Common myeloid progenitor, CD34-positive (primary cell): ENCODE data around the gene LRP6.
A peak's percentile ranks its signal among the peaks of the same experiment; 100 is the strongest.

Experiments
- CTCF ChIA-PET: fragments of 350-600 bp; sonication (Branson Sonifier 250); formaldehyde crosslinking; loops from one replicate; lab custom pipeline; 2021; ENCODE audit warnings: antibody characterized with exemption; lab: Charles Lee
- POLR2A ChIA-PET: fragments of 350-600 bp; sonication (Branson Sonifier 250); formaldehyde crosslinking; loops from one replicate; lab custom pipeline; 2021; ENCODE audit warnings: antibody characterized with exemption; lab: Charles Lee
- DNase-seq, 3 donors: peaks; one replicate each; pipeline versions ENCODE4 v3.0.0 to v3.0.0-alpha.2; 2013
- H3K27ac ChIP-seq, 2 experiments: 1 replicate in 1 of 2; 2 replicates in 1 of 2; pipeline ENCODE4 v1.7.0; 2013; ENCODE audit warnings: inconsistent platforms in 2 of 2, low read length in 2 of 2, mild to moderate bottlenecking in 2 of 2, low read depth in 1 of 2, moderate library complexity in 1 of 2; ENCODE audit not compliant: severe bottlenecking in 2 of 2, insufficient read depth in 1 of 2, poor library complexity in 1 of 2
- H3K27me3 ChIP-seq, 5 experiments: replicated peaks in 2 of 5; 1 replicate in 3 of 5; 2 replicates in 2 of 5; pipeline versions ENCODE4 v1.6.1 to v1.7.0; 2013; ENCODE audit warnings: low read length in 4 of 5, mild to moderate bottlenecking in 2 of 5, moderate library complexity in 2 of 5, inconsistent platforms in 1 of 5; ENCODE audit not compliant: insufficient read depth in 5 of 5, control insufficient read depth in 4 of 5
- H3K36me3 ChIP-seq, 4 experiments: 1 replicate in 2 of 4; 2 replicates in 2 of 4; pipeline versions ENCODE4 v1.6.1 to v1.7.0; 2013; ENCODE audit warnings: low read length in 3 of 4, control low read depth in 1 of 4, mild to moderate bottlenecking in 1 of 4; ENCODE audit not compliant: control insufficient read depth in 4 of 4, insufficient read depth in 4 of 4
- H3K4me1 ChIP-seq, 4 experiments: 1 replicate in 3 of 4; 2 replicates in 1 of 4; pipeline versions ENCODE4 v1.6.1 to v1.7.1; 2013; ENCODE audit warnings: low read length in 3 of 4, mild to moderate bottlenecking in 3 of 4, control low read depth in 1 of 4, inconsistent platforms in 1 of 4, moderate library complexity in 1 of 4; ENCODE audit not compliant: control insufficient read depth in 4 of 4, insufficient read depth in 4 of 4; ENCODE audit errors: control extremely low read depth in 1 of 4
- H3K4me3 ChIP-seq, 7 experiments: 1 replicate in 4 of 7; 2 replicates in 3 of 7; pipeline versions ENCODE4 v1.5.1 to v1.7.0; 2013; ENCODE audit warnings: mild to moderate bottlenecking in 7 of 7, low read length in 6 of 7, moderate library complexity in 6 of 7, inconsistent platforms in 2 of 7, low read depth in 2 of 7, control low read depth in 1 of 7; ENCODE audit not compliant: insufficient read depth in 4 of 7, control insufficient read depth in 1 of 7; ENCODE audit errors: extremely low read depth in 1 of 7
- H3K9me3 ChIP-seq, 5 experiments: 1 replicate in 4 of 5; 2 replicates in 1 of 5; pipeline versions ENCODE4 v1.6.1 to v1.7.1; 2013; ENCODE audit warnings: low read length in 4 of 5, mild to moderate bottlenecking in 2 of 5, inconsistent platforms in 1 of 5, low read depth in 1 of 5, moderate library complexity in 1 of 5; ENCODE audit not compliant: control insufficient read depth in 4 of 5, insufficient read depth in 2 of 5; ENCODE audit errors: control extremely low read depth in 1 of 5
- WGBS: methylation state at CpG from one replicate; pipeline ENCODE4 v1.1.5; 2013; ENCODE audit not compliant: insufficient coverage; 5-methylcytosine and 5-hydroxymethylcytosine counted together

Gene LRP6

GRCh38 chr12:12216349-12217017 is 50.4 kb downstream of the LRP6 start:
- Histone ChIP-seq H3K4me3 (peak overlapping the region in 2 of 7 experiments; percentile 13 to 31), H3K36me3 (no peaks in the 10 kb centered on the region), H3K27me3 (no peaks in the 10 kb centered on the region), H3K27ac (peak overlapping the region in 1 of 2 experiments; percentile 32), H3K9me3 (peaks cover 0 to 3% (median 0%) of the 10 kb centered on the region in 5 experiments), H3K4me1 (peaks cover 0 to 23% (median 16%) of the 10 kb centered on the region in 4 experiments)
- CTCF ChIA-PET: no interaction called here
- WGBS: 16% methylated on average over 3 of the region's 3 CpGs
- POLR2A ChIA-PET: no interaction called here
- peak; percentile 25 to 79 (median 68) for DNase-seq

GRCh38 chr12:12214635-12215131 is 52.2 kb downstream of the LRP6 start:
- peaks cover 0 to 3% (median 0%) of the 10 kb centered on the region in 5 experiments for H3K9me3 ChIP-seq
- no peaks in the 10 kb centered on the region for H3K27me3 ChIP-seq
- H3K4me3 ChIP-seq: no peak overlapping the region
- H3K36me3 ChIP-seq: no peaks in the 10 kb centered on the region
- H3K4me1 ChIP-seq: peaks cover 0 to 23% (median 16%) of the 10 kb centered on the region in 4 experiments
- WGBS: 20% methylated on average over 1 of the region's 3 CpGs
- ChIA-PET CTCF (no interaction called here), POLR2A (no interaction called here)
- no peak overlapping the region for H3K27ac ChIP-seq
- DNase-seq: peak in 2 of 3 donors; percentile 36 to 59

- CTCF ChIA-PET: no interaction called here
- Histone ChIP-seq H3K27ac (no peak overlapping the region), H3K27me3 (no peaks in the 10 kb centered on the region), H3K4me1 (peaks cover 0 to 23% (median 16%) of the 10 kb centered on the region in 4 experiments), H3K36me3 (no peaks in the 10 kb centered on the region), H3K9me3 (peaks cover 0 to 3% (median 0%) of the 10 kb centered on the region in 5 experiments), H3K4me3 (no peak overlapping the region)
- no peak for DNase-seq
- POLR2A ChIA-PET: no interaction called here
Measured at GRCh38 chr12:12214201-12214600, 52.6 kb downstream of the LRP6 start.

GRCh38 chr12:12212769-12213168 is 54.1 kb downstream of the LRP6 start:
- no peak overlapping the region for H3K27ac ChIP-seq
- no peak for DNase-seq
- no peaks in the 10 kb centered on the region for H3K27me3 ChIP-seq
- no peak overlapping the region for H3K4me3 ChIP-seq
- ChIA-PET POLR2A (no interaction called here), CTCF (interaction anchor here (1.2 kb wide), 1 partner anchor 52 kb away, joined by 3 read pairs; no protein-coding TSS in a partner anchor)
- no peaks in the 10 kb centered on the region for H3K9me3 ChIP-seq
- H3K36me3 ChIP-seq: no peaks in the 10 kb centered on the region
- no CpG with 5 or more reads among the region's 1 CpG for WGBS
- peaks cover 0 to 23% (median 16%) of the 10 kb centered on the region in 4 experiments for H3K4me1 ChIP-seq

GRCh38 chr12:12210983-12211382 is 55.9 kb downstream of the LRP6 start:
- Histone ChIP-seq H3K27me3 (no peaks in the 10 kb centered on the region), H3K4me3 (no peak overlapping the region), H3K4me1 (peaks cover 0 to 11% (median 9%) of the 10 kb centered on the region in 4 experiments), H3K36me3 (no peaks in the 10 kb centered on the region), H3K27ac (no peak overlapping the region), H3K9me3 (no peaks in the 10 kb centered on the region)
- ChIA-PET CTCF (no interaction called here), POLR2A (no interaction called here)
- 94% methylated on average over 3 of the region's 5 CpGs for WGBS
- no peak for DNase-seq

- CTCF ChIA-PET: no interaction called here
- no peak overlapping the region for H3K27ac ChIP-seq
- WGBS: 100% methylated on average over 1 of the region's 1 CpG
Measured at GRCh38 chr12:12210416-12210815, 56.4 kb downstream of the LRP6 start.

GRCh38 chr12:12209675-12210074 is 57.2 kb downstream of the LRP6 start:
- no peak for DNase-seq
- CTCF ChIA-PET: no interaction called here
- Histone ChIP-seq H3K4me1 (peaks cover 0 to 1% (median under 1%) of the 10 kb centered on the region in 4 experiments), H3K9me3 (no peaks in the 10 kb centered on the region), H3K36me3 (no peaks in the 10 kb centered on the region), H3K4me3 (no peak overlapping the region), H3K27ac (no peak overlapping the region), H3K27me3 (no peaks in the 10 kb centered on the region)
- POLR2A ChIA-PET: no interaction called here
- 83% methylated on average over 2 of the region's 3 CpGs for WGBS

More at GRCh38 chr12:12210416-12210815, 56.4 kb downstream of the LRP6 start:
- Histone ChIP-seq H3K9me3 (no peaks in the 10 kb centered on the region), H3K4me1 (peaks cover 0 to 8% (median 7%) of the 10 kb centered on the region in 4 experiments), H3K4me3 (no peak overlapping the region), H3K27me3 (no peaks in the 10 kb centered on the region), H3K36me3 (no peaks in the 10 kb centered on the region)
- DNase-seq: no peak
- POLR2A ChIA-PET: no interaction called here
